ENCODE data around the gene ELF4. TPM values are rescaled to one million over a fixed set of nuclear protein-coding genes. Genes with fewer than 3 reads are reported as not detected.

ELF4 gene
- total RNA-seq, 3 donors from 2014 or later: 26.3 to 65.0 (median 43.7) TPM

DNA sequence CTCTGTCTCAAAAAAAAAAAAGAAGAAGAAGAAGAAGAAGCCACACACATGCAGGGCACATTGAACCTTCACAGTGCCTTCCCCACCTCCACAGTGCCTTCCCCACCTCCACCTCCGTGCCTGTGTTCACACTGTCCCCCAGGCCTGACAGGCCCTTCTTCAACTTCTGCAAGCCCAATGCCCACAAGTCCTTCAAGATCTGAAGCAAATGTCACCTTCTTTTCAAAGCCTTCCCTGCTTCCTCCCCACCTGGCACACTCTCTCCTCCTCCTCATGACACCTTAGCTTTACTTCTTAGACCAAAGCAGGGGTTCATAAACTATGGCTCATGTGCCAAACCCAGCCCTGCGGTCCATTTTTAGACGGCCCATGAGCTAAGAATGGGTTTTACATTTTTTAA is 19.9 kb downstream of the ELF4 start:
- TF ChIP-seq, protein P1, sequence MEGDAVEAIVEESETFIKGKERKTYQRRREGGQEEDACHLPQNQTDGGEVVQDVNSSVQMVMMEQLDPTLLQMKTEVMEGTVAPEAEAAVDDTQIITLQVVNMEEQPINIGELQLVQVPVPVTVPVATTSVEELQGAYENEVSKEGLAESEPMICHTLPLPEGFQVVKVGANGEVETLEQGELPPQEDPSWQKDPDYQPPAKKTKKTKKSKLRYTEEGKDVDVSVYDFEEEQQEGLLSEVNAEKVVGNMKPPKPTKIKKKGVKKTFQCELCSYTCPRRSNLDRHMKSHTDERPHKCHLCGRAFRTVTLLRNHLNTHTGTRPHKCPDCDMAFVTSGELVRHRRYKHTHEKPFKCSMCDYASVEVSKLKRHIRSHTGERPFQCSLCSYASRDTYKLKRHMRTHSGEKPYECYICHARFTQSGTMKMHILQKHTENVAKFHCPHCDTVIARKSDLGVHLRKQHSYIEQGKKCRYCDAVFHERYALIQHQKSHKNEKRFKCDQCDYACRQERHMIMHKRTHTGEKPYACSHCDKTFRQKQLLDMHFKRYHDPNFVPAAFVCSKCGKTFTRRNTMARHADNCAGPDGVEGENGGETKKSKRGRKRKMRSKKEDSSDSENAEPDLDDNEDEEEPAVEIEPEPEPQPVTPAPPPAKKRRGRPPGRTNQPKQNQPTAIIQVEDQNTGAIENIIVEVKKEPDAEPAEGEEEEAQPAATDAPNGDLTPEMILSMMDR (IDR thresholded peaks at IDR 0.05): no peak
- peaks cover 4% of the 10 kb centered on the region for H3K4me1 ChIP-seq (ENCODE audit: low read depth)

DNA sequence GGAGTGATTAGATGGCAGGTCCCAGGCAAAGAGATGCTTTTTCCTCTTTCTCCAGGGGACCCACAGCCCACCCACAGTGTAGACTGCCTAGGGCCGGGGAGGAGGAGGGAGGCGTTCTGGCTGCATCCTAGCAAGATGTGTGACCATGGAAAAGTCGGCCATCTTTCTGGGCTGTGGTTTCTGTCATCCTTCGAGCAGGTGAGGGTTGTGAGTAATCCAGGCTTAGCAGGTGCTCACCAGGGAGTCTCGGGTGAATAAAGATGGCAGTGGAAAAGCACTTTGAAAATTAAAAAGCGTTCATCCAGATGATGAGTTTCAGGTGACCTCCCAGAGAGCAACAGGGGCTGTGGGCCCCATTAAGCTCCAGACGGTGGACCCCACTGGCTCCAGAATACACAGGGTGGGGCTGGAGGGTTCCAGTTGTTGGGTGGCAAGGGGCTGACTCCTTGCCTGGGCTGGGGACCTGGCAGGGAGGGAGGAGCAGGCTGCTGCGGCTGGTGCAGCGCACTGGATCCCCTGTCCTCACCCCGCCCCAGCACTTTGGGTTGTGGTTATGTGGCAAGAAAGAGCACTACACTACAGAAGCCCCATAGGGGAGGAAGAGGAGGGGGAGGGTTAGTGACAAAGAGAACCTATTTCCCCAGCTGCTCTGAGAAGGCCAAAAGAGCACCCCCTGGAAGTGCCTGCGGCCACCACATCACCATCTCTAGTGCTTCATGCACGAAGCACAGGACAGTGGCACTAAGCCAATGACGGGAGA is 23.7 kb downstream of the ELF4 start:
- no peaks in the 10 kb centered on the region for H3K4me1 ChIP-seq (ENCODE audit: low read depth)
- TF ChIP-seq, protein P1 (IDR thresholded peaks at IDR 0.05): no peak
- no peak overlapping the region for H3K4me3 ChIP-seq
- ATAC-seq (peak; percentile 59), DNase-seq (peak in 2 of 3 donors; percentile 49 to 80)
- H3K9me3 ChIP-seq: no peaks in the 10 kb centered on the region
- H3K36me3 ChIP-seq (ENCODE audit: low read depth): no peaks in the 10 kb centered on the region
- intact Hi-C loops (cut with DNase I, micrococcal nuclease): no loop called here

More for the DNA sequence above, 19.9 kb downstream of the ELF4 start:
- Histone ChIP-seq H3K4me3 (no peak overlapping the region), H3K36me3 (ENCODE audit: low read depth) (no peaks in the 10 kb centered on the region), H3K9me3 (no peaks in the 10 kb centered on the region)
- intact Hi-C loops (cut with DNase I, micrococcal nuclease): no loop called here
- ATAC-seq (no peak), DNase-seq (peak in 1 of 3 donors; percentile 10)

DNA sequence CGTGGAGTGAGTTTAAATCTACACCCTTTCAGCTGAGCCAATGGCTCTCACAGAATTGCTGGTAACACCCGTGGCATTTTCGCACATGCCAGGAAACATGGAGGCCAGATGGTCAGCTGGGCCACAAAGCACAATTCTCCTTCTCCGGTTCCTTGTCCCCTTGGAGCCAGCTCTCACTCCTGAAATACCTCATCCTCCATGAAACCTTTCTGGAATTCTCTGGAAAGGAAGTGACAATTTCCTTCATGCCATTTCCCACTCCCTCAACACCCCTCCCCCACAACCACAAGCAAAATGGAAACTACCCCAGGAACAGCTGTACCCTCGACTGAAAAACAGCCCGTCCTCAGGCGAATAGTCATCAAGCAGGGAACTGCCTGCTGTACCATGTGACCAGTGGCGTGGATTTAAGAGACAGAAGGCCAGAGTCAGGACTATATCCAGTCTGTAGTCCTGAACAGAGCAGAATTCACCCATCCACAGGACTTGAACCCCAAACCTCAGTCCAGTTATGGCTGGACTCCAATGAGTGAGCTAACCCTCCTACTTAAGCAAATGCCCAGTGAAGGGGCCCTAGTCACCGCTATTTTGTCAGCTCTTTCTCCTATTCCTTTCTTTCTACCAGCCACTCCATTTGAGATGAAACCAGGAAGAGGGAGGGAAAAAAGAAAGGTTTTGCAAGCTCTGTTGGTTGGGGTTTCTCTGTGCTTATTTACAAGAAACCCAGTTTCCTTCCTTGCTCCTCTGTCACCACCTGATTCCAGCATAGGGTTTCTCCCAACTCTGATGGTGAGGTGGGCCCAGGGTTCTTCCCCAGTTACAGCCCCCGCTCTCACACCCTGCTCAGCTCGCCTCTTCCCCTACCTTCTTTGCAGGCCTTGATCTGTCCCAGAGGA is 24.5 kb downstream of the ELF4 start:
- Histone ChIP-seq H3K36me3 (ENCODE audit: low read depth) (no peaks in the 10 kb centered on the region), H3K4me3 (no peak overlapping the region), H3K9me3 (no peaks in the 10 kb centered on the region), H3K4me1 (ENCODE audit: low read depth) (no peaks in the 10 kb centered on the region)
- intact Hi-C loops (cut with DNase I, micrococcal nuclease): no loop called here
- DNase-seq: peak in 1 of 3 donors; percentile 6
- no peak for ATAC-seq
- TF ChIP-seq, protein P1 (IDR thresholded peaks at IDR 0.05): no peak

DNA sequence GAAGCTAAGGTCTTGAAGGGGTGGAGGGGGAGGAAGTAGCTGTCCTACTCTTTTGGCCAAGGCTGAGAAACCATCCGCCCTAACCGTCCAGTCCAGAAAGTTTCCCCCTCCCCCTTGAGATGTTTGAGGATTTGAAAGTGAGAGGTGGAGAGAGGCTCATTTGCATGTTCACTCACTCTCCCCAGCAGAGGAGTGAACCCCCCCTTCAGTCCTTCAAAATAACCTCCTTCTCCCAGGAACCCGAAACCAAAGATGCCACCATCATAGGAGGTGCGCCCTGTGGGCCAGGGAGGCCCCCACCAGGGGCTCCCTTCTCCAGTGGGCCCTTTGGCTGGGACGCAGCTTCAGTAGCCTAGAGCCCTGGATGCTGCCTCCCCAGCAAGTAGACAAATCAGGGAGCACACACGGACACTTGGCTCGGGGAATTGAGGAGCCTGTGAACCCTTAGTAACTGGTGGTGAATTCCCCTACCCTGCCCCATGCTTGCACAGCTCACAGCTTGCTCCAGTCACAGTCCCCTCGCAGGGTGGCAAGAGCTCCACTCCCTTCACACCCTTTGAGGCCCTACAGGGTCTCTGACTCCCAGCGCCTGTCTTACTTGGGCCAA is 25.6 kb downstream of the ELF4 start:
- Histone ChIP-seq H3K4me1 (ENCODE audit: low read depth) (no peaks in the 10 kb centered on the region), H3K4me3 (no peak overlapping the region), H3K36me3 (ENCODE audit: low read depth) (no peaks in the 10 kb centered on the region), H3K9me3 (no peaks in the 10 kb centered on the region)
- DNase-seq (peak in 1 of 3 donors; percentile 19), ATAC-seq (no peak)
- TF ChIP-seq, protein P1 (IDR thresholded peaks at IDR 0.05): no peak
- intact Hi-C loops (cut with DNase I, micrococcal nuclease): no loop called here

DNA sequence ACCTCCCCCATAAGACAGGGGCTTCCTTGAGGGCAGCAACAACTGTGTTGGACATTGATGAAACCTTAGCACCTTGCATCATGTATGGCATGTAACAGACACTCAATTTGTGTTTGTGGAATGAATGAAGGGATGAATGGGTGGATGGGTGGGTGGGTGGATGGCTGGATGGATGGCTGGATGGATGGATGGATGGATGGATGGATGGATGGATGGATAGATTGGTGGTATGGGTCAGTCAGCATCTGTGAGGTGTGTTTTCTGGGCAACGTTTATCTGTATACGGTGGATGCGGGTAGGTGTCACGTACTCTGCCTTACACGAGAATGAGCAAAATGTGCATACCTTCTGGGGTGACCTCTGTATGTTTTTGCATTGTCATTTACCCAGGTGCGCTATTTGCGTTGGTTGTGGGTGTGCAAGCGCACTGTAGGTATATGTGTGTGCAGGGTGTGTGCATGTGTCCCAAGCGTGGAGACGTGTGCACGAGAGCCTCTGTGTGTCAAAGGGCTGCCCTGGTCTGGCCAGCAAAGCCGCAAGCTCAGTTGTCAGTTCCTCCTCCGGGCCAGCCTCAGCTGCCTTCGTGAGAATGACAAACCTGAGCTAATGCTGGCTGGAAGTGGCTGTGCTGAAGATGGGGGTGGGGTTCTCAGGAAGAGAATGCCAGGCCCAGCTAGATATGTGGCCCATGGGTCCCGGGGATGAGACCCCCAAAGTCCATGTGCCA is 26.5 kb downstream of the ELF4 start:
- TF ChIP-seq, protein P1 (IDR thresholded peaks at IDR 0.05): no peak
- no peak overlapping the region for H3K4me3 ChIP-seq
- H3K36me3 ChIP-seq (ENCODE audit: low read depth): no peaks in the 10 kb centered on the region
- no peaks in the 10 kb centered on the region for H3K9me3 ChIP-seq
- H3K4me1 ChIP-seq (ENCODE audit: low read depth): no peaks in the 10 kb centered on the region
- ATAC-seq (peak; percentile 5), DNase-seq (peak in 2 of 3 donors; percentile 31 to 70)
- intact Hi-C loops (cut with DNase I, micrococcal nuclease): no loop called here

Measured in mucosa of descending colon (tissue), 3 donors.